Stimulated activated effector memory CD8-positive, alpha-beta T cell treated with anti-CD3 and anti-CD28 coated beads, Interleukin-12 subunit alpha, Interleukin-12 subunit beta, amount 100 ng/mL, for 72 hours (primary cell): Measurements from ENCODE around the gene PPP1R1B.

Source experiments
- ATAC-seq: fragments of 150-1000 bp; cut with Tn5 transposase; 2 replicates; pipeline ENCODE4 v1.10.0; 2021
- DNase-seq, 2 donors: peaks; one replicate each; pipeline ENCODE4 v3.0.0; 2021 to 2022; ENCODE audit warnings: low spot score in 2 of 2
- H3K27ac Mint-ChIP-seq: one replicate; pipeline ENCODE4 v1.8.0; 2022; ENCODE audit warnings: mild to moderate bottlenecking, mixed read lengths
- H3K36me3 Mint-ChIP-seq: one replicate; pipeline ENCODE4 v1.8.0; 2022; ENCODE audit warnings: mild to moderate bottlenecking, mixed read lengths
- H3K4me1 Mint-ChIP-seq: one replicate; pipeline ENCODE4 v1.8.0; 2022; ENCODE audit warnings: mixed read lengths
- H3K4me3 Mint-ChIP-seq: one replicate; pipeline ENCODE4 v1.8.0; 2022; ENCODE audit warnings: mild to moderate bottlenecking, mixed read lengths
- H3K9me3 Mint-ChIP-seq: one replicate; pipeline ENCODE4 v1.8.0; 2022; ENCODE audit warnings: mixed read lengths

PPP1R1B gene

DNA sequence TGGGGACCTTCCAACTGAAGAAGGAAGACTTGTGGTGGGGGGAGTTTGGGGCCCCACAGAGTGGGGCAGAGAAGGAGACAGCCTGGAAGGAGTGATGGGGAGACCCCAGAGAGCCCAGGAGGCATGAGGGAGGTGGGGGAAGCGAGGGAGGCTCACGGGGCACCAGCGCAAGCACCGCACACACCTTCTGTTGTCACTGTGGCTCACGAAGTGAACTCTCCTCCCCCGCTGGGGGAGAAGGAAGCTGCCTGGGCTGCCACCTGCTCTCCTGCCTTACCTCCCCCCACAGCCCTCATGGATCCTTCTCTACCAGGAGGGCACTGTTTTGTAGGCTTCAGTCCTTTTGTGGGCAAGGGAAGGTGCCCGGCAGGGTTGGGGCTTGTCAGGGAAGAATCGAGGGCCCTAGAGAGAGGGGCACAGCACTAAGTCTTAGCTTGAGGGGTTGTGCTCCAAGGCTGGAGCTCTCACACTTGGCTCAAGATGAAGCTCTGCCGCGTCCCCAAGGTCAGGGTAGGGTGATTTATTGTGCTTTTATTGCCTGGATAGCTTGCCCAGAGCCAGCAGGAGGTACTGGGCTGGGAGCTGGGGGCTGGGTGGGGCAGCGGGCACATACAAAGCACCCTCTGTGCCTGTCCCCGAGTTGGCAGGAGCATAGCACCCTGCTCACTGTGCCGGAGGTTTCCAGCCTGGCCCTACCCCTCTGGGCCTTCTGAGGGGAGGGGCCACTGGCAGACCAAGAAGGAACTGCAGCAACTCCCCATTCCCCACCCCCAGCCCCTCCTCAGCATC, 5.6 kb downstream of the PPP1R1B start:
- peaks cover 10% of the 10 kb centered on the region for H3K4me1 Mint-ChIP-seq
- peaks cover 1% of the 10 kb centered on the region for H3K36me3 Mint-ChIP-seq
- no peaks in the 10 kb centered on the region for H3K9me3 Mint-ChIP-seq
- DNase-seq (no peak), ATAC-seq (no peak)
- H3K4me3 Mint-ChIP-seq = no peak overlapping the region
- H3K27ac Mint-ChIP-seq = peak overlapping the region; percentile 50

DNA sequence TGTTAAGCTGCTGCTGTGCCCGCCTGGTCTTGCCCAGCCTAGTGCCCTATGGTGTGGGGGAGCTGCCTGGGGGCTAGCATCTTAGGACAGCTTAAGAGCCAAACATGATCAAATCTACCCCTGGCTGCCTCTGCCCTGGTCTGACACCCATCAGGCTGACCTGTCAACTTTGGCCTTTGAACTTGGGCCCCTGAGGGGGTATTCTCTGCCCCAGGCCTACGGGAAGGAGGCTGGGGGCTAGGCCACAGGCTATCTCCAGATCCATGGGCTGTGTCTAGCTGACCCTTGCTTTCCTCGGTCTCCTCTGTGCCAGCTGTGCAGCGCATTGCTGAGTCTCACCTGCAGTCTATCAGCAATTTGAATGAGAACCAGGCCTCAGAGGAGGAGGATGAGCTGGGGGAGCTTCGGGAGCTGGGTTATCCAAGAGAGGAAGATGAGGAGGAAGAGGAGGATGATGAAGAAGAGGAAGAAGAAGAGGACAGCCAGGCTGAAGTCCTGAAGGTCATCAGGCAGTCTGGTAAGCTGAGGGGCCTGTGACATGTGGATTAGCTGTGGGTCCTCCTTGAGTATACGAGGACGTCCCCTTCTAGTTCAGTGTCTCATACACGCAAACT, 6.9 kb downstream of the PPP1R1B start:
- H3K36me3 Mint-ChIP-seq = peaks cover 9% of the 10 kb centered on the region
- DNase-seq (no peak), ATAC-seq (no peak)
- peaks cover 23% of the 10 kb centered on the region for H3K4me1 Mint-ChIP-seq
- H3K27ac Mint-ChIP-seq = no peak overlapping the region
- no peaks in the 10 kb centered on the region for H3K9me3 Mint-ChIP-seq
- H3K4me3 Mint-ChIP-seq = no peak overlapping the region

DNA sequence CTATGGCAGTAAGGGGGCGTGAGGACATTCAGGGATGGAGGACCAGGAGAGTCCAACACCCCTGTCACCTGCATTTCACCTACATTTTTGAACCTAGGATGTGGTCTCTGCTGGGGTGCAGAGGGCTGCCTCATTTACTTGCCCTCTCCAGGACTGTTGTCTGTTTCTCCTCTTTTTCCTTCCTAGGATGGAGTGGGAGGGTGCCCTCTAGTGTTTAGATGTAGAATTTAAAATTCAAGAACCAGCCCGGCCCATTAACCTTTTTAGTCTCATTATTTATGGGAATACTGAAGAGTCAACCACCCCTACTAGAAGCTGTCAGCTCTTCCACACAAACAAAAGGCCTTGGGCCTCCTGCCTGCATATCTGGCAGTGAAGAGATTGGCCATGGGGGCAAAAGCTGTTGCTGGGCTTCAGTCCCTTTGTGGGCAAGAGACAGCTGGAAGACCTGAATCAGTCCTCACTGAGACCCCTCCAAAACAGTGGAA, 7.7 kb downstream of the PPP1R1B start:
- peaks cover 9% of the 10 kb centered on the region for H3K36me3 Mint-ChIP-seq
- peak in 1 of 2 donors; percentile 64 for DNase-seq
- no peak overlapping the region for H3K27ac Mint-ChIP-seq
- no peak for ATAC-seq
- H3K4me3 Mint-ChIP-seq = no peak overlapping the region
- H3K4me1 Mint-ChIP-seq = peaks cover 31% of the 10 kb centered on the region
- H3K9me3 Mint-ChIP-seq = no peaks in the 10 kb centered on the region

DNA sequence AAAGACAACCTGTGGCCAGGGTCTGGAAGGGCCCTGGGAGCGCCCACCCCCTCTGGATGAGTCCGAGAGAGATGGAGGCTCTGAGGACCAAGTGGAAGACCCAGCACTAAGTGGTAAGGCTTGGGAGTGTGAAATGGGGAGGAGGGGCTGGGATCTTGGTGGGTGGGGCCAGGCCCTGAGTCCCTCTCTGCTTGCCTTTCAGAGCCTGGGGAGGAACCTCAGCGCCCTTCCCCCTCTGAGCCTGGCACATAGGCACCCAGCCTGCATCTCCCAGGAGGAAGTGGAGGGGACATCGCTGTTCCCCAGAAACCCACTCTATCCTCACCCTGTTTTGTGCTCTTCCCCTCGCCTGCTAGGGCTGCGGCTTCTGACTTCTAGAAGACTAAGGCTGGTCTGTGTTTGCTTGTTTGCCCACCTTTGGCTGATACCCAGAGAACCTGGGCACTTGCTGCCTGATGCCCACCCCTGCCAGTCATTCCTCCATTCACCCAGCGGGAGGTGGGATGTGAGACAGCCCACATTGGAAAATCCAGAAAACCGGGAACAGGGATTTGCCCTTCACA, 8.9 kb downstream of the PPP1R1B start:
- H3K4me1 Mint-ChIP-seq = peaks cover 43% of the 10 kb centered on the region
- peaks cover 9% of the 10 kb centered on the region for H3K36me3 Mint-ChIP-seq
- H3K27ac Mint-ChIP-seq = peak overlapping the region; percentile 88

DNA sequence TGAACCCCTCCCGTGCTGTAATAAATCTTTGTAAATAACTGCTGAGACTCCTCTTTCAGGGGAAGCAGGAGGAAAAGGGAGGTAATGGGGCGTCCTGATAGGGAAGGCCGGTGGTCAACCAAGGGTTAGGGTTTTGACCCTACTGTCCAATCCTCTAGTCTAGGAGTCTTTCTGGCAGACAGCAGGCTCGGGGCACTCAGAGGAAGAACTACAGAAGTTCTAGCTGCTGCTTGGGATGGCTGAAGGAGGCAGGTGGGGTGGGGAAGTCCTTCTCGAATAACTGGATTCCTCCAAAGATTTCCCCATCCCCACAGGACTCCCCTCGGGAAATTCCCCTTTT, 9.8 kb downstream of the PPP1R1B start:
- peak; percentile 1 for ATAC-seq
- peak overlapping the region; percentile 88 for H3K4me3 Mint-ChIP-seq

More for the DNA sequence above, 8.9 kb downstream of the PPP1R1B start:
- Mint-ChIP-seq H3K4me3 (peak overlapping the region; percentile 88), H3K9me3 (no peaks in the 10 kb centered on the region)
- no peak for DNase-seq
- no peak for ATAC-seq

DNA sequence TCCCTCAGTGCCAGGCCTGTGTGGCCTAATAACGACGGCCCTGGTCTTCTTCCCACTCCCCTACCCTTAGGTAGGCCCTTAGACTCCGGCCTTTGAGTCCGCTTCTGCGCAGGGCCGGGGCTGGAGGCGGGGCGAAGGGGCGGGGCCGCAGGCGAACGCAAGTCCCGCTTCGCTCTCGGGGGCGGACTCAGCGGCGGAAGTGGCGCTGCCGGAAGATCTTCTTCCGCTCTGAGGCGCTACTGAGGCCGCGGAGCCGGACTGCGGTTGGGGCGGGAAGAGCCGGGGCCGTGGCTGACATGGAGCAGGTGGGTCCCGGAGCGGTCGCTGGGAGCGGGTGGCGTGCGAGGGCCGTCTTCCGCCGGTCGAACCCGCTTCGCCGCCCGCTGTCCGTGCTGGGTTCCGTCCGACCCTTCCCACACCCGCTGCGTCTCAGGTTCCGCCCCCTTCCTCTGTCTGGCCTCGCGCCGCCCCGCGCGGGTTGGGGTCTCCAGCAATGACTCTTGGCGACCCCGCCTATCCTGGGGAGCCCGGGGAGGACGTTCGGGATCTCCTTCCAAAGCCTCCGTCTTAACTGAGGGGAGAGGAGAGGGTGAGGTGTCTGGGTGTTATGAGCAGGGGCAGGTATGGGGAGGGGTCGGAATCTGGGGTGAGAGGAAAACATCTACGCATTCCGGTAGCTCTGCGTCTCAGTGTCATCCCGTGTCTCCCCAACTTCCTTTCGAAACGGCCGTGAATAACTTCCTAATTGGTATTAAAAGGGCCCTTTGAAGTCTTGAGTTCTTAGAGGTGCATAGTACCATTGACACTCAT, 10.4 kb downstream of the PPP1R1B start, which contains the start of gene STARD3:
STARD3 (plus strand) TSS at position 218 of the 810 bp plus-strand sequence. CDS start 16,388 bp downstream, outside the sequence.
- H3K36me3 Mint-ChIP-seq = peaks cover 9% of the 10 kb centered on the region
- peak within 1 kb of the TSS; percentile 88 for H3K27ac Mint-ChIP-seq
- DNase-seq (peak; percentile 82 to 93), ATAC-seq (peak; percentile 92)
- no peaks in the 10 kb centered on the region for H3K9me3 Mint-ChIP-seq
- peaks cover 58% of the 10 kb centered on the region for H3K4me1 Mint-ChIP-seq
- H3K4me3 Mint-ChIP-seq = peak within 1 kb of the TSS; percentile 88

More for the DNA sequence above, 9.8 kb downstream of the PPP1R1B start:
- peak in 1 of 2 donors; percentile 26 for DNase-seq
- Mint-ChIP-seq H3K27ac (peak overlapping the region; percentile 88), H3K4me1 (peaks cover 52% of the 10 kb centered on the region), H3K36me3 (peaks cover 9% of the 10 kb centered on the region), H3K9me3 (no peaks in the 10 kb centered on the region)

DNA sequence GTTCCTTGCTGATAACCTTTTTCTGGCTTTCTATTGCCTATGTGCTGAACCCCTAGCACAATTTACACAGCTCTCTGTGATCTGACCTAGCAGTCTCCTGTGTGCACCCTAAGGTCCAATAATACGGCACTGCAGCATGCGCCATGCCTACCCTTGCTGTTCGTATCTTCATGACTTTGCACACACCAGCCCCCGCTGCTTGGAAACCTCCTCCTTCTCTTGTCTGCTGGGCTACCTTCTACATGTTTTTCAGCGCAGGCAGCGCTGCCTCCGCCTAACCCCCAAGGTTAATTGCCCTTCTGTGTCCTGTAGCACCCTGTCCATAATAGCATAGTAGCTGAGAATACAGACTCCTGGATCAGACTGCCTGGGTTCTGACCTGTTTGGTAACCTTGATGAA, 11.6 kb downstream of the PPP1R1B start:
- H3K27ac Mint-ChIP-seq = peak overlapping the region; percentile 88
- ATAC-seq = no peak
- H3K36me3 Mint-ChIP-seq = peaks cover 9% of the 10 kb centered on the region
- no peak for DNase-seq
- no peaks in the 10 kb centered on the region for H3K9me3 Mint-ChIP-seq
- peak overlapping the region; percentile 88 for H3K4me3 Mint-ChIP-seq
- peaks cover 70% of the 10 kb centered on the region for H3K4me1 Mint-ChIP-seq

DNA sequence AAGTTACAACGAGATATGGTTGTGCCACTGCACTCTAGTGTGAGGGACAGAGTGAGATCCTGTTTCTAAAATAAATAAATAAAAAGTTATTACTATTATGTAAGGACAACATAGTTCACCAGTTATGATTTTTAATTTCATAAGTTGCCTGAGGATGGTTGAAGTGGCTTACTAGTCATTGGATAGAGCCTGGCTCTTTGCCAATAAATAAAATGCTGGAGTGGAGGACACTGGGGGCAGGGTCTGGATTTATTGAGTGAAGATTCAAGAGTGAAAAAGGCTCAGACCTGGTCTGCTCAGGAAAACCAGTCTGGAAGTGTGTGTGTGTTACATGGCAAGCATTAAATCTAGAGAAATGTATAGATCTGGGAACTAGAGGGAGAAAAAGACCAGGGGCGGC, 12.3 kb downstream of the PPP1R1B start:
- DNase-seq (no peak), ATAC-seq (no peak)
- Mint-ChIP-seq H3K9me3 (no peaks in the 10 kb centered on the region), H3K36me3 (peaks cover 9% of the 10 kb centered on the region), H3K27ac (peak overlapping the region; percentile 88), H3K4me1 (peaks cover 77% of the 10 kb centered on the region), H3K4me3 (no peak overlapping the region)

DNA sequence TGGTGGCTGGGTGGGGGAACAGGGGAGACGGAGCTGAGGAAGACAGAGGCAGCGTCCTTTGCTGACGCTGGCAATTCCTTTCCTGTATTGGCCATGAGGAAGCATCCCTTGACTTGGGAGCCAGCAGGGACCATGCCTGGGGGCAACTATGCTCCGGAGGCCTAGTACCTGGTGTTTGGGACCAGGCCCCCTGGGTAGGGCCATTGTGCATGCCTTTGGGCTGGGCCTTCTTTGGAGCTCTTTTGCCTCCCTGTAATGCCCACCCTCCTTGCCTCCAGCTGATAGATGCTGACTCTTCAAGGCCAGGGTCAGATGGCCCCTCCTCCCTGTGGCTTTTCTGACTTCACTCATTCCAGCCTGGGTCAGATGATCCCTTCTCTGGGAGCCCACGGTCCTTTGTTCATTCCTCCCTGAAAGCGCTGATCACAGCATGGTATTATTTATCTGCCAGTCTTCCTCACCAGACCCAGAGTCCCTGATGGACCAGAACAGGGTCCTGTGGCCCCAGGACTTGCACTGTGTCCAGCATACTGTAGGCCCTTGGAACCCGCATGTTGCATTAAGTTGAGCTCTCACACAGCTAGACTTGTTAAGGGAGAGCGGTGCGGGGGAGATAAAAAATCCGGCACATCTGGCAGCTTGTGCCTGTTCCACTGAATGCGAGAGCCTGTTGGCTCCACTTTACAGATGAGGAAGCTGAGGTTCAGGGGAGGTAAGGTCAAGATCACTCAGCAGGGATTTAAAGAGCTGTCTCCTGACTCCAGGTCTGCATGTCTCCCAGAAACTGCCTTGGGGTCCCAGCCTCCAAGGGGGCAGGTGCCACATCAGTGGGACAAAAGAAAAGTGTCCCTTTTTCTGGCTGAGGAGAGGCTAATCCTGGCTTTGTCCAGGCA, 13.1 kb downstream of the PPP1R1B start:
- H3K27ac Mint-ChIP-seq = peak overlapping the region; percentile 88
- H3K36me3 Mint-ChIP-seq = peaks cover 9% of the 10 kb centered on the region
- no peak overlapping the region for H3K4me3 Mint-ChIP-seq
- H3K9me3 Mint-ChIP-seq = no peaks in the 10 kb centered on the region
- H3K4me1 Mint-ChIP-seq = peaks cover 85% of the 10 kb centered on the region
- DNase-seq (no peak), ATAC-seq (no peak)

DNA sequence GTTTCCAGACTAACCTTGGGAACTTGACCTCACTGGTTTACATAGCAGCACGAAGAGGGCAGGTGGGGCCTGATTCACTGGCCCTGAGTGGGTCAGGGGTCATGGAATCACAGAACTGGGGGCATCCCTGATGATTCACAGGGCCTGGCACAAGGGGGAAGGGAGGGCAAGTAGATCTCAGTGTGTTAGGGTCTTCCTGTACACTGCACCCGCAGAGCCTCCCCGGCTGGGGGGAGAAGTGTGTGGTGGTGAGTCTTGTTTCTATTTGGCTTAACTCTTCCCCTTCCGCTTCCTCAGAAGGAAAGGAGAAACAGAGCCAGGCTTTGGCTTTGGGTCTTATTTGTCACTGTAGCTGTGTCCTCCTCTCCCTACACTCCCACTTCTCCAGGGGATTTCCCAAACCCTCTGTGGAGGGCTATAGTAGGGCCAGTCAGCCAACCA, 13.9 kb downstream of the PPP1R1B start:
- Mint-ChIP-seq H3K4me3 (no peak overlapping the region), H3K9me3 (no peaks in the 10 kb centered on the region), H3K27ac (no peak overlapping the region), H3K4me1 (peaks cover 90% of the 10 kb centered on the region), H3K36me3 (peaks cover 9% of the 10 kb centered on the region)
- no peak for DNase-seq
- no peak for ATAC-seq

DNA sequence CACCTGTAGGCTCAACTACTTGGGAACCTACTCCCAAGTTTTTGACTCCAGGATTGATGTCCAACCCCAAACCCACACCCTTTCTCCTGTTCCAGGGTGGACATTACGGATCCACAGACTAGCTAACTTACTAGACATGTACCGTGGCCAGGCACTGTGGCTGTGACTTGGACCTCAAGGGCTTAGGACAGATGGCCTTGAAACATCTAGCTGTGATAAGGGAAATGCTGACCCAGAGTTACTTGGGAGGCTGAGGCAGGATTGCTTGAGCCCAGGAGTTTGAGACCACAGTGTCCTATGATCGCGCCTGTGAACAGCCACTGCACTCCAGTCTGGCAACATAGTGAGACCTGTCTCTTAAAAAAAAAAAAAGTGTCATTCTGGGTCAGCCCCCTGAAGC, 14.3 kb downstream of the PPP1R1B start:
- no peak overlapping the region for H3K4me3 Mint-ChIP-seq
- DNase-seq (no peak), ATAC-seq (no peak)
- H3K36me3 Mint-ChIP-seq = peaks cover 9% of the 10 kb centered on the region
- peaks cover 89% of the 10 kb centered on the region for H3K4me1 Mint-ChIP-seq
- H3K27ac Mint-ChIP-seq = no peak overlapping the region
- no peaks in the 10 kb centered on the region for H3K9me3 Mint-ChIP-seq

DNA sequence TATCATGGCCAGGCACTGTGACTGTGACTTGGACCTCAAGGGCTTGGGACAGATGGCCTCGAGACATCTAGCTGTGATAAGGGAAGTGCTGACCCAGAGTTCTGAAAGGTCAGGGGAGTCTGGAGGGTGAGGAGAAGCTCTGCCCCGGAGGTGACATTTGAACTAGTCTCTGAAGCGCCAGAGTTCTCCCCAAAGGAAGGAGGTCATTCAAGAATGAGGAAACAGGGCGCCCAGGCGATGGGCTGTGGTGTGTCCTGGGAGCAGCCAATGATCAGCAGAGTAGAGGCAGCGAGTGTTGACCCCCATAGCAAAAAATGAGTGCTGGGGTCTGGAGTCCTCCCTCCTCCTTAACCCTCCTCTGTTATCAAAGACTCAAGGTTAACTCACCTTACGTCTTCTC, 15.1 kb downstream of the PPP1R1B start:
- ATAC-seq (no peak), DNase-seq (no peak)
- H3K4me3 Mint-ChIP-seq = no peak overlapping the region
- peaks cover 82% of the 10 kb centered on the region for H3K4me1 Mint-ChIP-seq
- peaks cover 9% of the 10 kb centered on the region for H3K36me3 Mint-ChIP-seq
- no peaks in the 10 kb centered on the region for H3K9me3 Mint-ChIP-seq
- H3K27ac Mint-ChIP-seq = peak overlapping the region; percentile 67

DNA sequence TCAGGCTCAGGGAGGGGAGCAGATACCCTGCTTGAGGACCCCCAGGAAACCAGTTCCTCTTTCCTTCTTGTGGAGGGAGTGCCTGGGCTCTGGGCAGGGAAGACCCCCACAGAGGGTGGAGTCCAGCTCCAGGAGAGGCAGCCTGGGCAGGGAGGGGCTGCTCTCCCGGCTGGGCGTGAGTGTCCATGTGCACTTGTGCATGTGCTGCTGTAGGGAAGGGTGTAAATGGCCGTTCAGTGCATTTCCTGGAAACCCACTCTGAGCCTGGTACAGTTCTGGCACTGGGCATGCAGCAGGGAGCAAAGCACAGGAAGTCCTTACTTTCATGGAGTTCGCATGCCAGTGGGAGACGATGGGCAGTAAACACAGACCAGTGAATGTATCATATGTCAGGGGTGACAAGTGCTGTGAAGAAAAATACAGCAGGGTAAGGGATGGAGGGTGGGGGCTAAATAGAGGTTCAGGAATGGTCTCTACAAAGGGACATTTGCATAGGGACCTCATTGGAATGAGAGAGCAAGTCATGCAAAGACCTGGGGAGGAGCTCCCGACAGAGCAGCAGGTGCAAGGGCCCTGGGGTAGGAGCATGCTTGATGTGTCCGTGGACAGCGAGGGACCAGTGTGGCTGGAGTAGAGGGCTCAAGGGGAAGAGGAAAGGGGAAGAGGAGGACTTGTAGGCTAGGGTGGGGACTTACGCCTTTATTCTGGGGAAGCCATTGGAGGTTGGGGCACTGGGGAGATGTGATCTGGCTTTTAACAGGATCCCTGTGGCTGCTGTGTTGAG, 15.7 kb downstream of the PPP1R1B start:
- Mint-ChIP-seq H3K4me1 (peaks cover 81% of the 10 kb centered on the region), H3K27ac (peak overlapping the region; percentile 67), H3K9me3 (no peaks in the 10 kb centered on the region), H3K36me3 (peaks cover 6% of the 10 kb centered on the region), H3K4me3 (no peak overlapping the region)
- ATAC-seq = no peak
- DNase-seq = no peak

DNA sequence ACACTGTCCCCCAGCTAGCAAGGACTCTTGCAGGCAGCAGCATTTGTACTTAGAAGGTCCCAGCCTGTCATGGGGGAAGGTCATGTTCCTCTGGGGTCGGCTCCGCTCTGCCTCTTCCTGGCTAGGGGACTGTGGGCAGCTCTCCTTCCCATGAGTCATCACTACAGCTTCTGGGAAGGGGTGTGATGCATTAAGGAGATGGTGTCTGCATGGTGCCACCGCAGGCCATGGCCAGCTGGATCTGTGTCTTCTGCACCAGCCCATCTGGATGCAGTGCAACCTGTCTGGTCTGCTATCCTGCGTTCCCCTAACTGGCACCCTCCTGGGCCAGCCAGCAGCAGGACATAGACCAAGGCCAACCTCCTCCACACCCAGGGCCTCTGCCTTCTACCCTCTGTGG, 16.5 kb downstream of the PPP1R1B start:
- Mint-ChIP-seq H3K36me3 (no peaks in the 10 kb centered on the region), H3K9me3 (no peaks in the 10 kb centered on the region), H3K27ac (no peak overlapping the region), H3K4me1 (peaks cover 73% of the 10 kb centered on the region), H3K4me3 (no peak overlapping the region)
- ATAC-seq (no peak), DNase-seq (no peak)
